Heart left ventricle (tissue), 16 donors: ENCODE results near the gene NCAM1. TPM values are rescaled to one million over a fixed set of nuclear protein-coding genes. Genes with fewer than 3 reads are reported as not detected.

Experiments
- ATAC-seq, 4 donors: fragments of 200-7000 bp; cut with Tn5 transposase; one replicate each; pipeline ENCODE4 v1.9.1; 2020 to 2022; ENCODE audit warnings: moderate library complexity in 4 of 4, mild to moderate bottlenecking in 3 of 4, moderate number of reproducible peaks in 1 of 4
- DNase-seq, 5 donors: peaks; one replicate each; pipeline ENCODE4 v3.0.0-alpha.2; 2020
- H3K27ac ChIP-seq, 12 donors: fragments of 200-600 bp; sonication (generic) in 4 of 12; one replicate each; pipeline versions ENCODE4 v1.5.0 to v1.8.0; 2016 to 2022; ENCODE audit warnings: mild to moderate bottlenecking in 2 of 12
- H3K27me3 ChIP-seq, 9 donors: fragments of 200-600 bp; sonication (generic) in 2 of 9; one replicate each; pipeline versions ENCODE4 v1.5.1 to v1.8.0; 2016 to 2022; ENCODE audit warnings: mild to moderate bottlenecking in 3 of 9
- H3K36me3 ChIP-seq, 9 donors: fragments of 200-600 bp; sonication (generic) in 2 of 9; one replicate each; pipeline versions ENCODE4 v1.5.0 to v1.8.0; 2018 to 2022; ENCODE audit warnings: mild to moderate bottlenecking in 2 of 9
- H3K4me1 ChIP-seq, 12 donors: fragments of 200-600 bp; sonication (generic) in 4 of 12; one replicate each; pipeline versions ENCODE4 v1.5.0 to v1.8.0; 2016 to 2022; ENCODE audit warnings: mild to moderate bottlenecking in 3 of 12
- H3K4me3 ChIP-seq, 12 donors: fragments of 200-600 bp; sonication (generic) in 4 of 12; one replicate each; pipeline versions ENCODE4 v1.5.0 to v1.8.0; 2017 to 2022; ENCODE audit warnings: mild to moderate bottlenecking in 9 of 12, moderate library complexity in 4 of 12
- H3K9me3 ChIP-seq, 12 donors: fragments of 200-600 bp; sonication (generic) in 4 of 12; one replicate each; pipeline versions ENCODE4 v1.5.0 to v1.8.0; 2016 to 2022; ENCODE audit warnings: mild to moderate bottlenecking in 1 of 12
- CTCF ChIP-seq, 12 donors: fragments of 200-600 bp; sonication (generic) in 4 of 12; IDR thresholded peaks; one replicate each; pipeline versions ENCODE4 v1.5.0 to v1.8.0; 2018 to 2022; ENCODE audit warnings: antibody characterized with exemption in 12 of 12, mild to moderate bottlenecking in 5 of 12
- POLR2A ChIP-seq, 2 donors: fragments of 450-650 bp; IDR thresholded peaks; one replicate each; pipeline ENCODE4 v1.6.1; 2017; ENCODE audit warnings: antibody characterized with exemption in 2 of 2, mild to moderate bottlenecking in 2 of 2, moderate library complexity in 2 of 2
- WGBS, 4 donors: extraction: QIAGEN DNeasy Blood & Tissue Kit in 2 of 4; methylation state at CpG; one replicate each; pipeline versions ENCODE4 v1.1.5 to v1.1.7; 2013 to 2018; 5-methylcytosine and 5-hydroxymethylcytosine counted together
- intact Hi-C, 10 donors: fragments of 100-400 bp; cut with DNase I; formaldehyde crosslinking; loops; one replicate each; pipeline versions ENCODE4 v1.11.1 to v1.14.2; 2022
- polyA plus RNA-seq, 2 donors: library from polyadenylated mRNA; stranded (reverse); fragments of 200-250 nt; gene quantifications; one replicate each; pipeline ENCODE4 v1.2.3, GENCODE V29; 2013
- total RNA-seq, 9 donors: library from RNA; depleted of rRNA in 2 of 9; stranded (reverse); fragments of >200 nt in 2 of 9; fragmentation: NEBNext Ultra II Directional in 3 of 9; extraction: Animal tissue kit (Norgen Biotek cat#: 25700) in 3 of 9; gene quantifications; one replicate each; pipeline versions ENCODE4 v1.1.0 to v1.2.4, GENCODE V29; 2016 to 2023
- donor health status: ischemic (EF 13 %, LVEDD 7.1; RV severe dilation, severe dysfunction).
- donor health status: healthy with polysubstance abuse.
- donor health status: DM: no; HTN: yes; CAD: no.
- donor health status: DM: no; HTN: no; CAD: no.
- donor health status: ischemic (EF 25% LVEDD 6.9; RV normal size, moderate dysfunction).
- donor health status: ischemic (EF 25% LVEDD 5.7; RV mildly dilated, moderate dysfunction).
- donor health status: healthy.
- donor health status: DM: yes; HTN: yes; CAD: no.
- donor health status: ischemic (EF 35%, LVEDD 5.7; RV mildly dilated, moderate dysfunction).
- donor health status: nonischemic (EF 11% LVEDD 7.7; RV severe dilation, severe dysfunction).
- donor health status: DM: yes; HTN: yes; CAD: no.
- donor health status: PGD.
- donor health status: ischemic (EF 29% LVEDD 5.4; RV normal size, mild dysfunction).
- donor health status: nonischemic (EF 23%, LVEDD 6.1; RV moderate dilation, normal function).

Gene NCAM1
- total and polyA plus RNA-seq, 11 donors: 78.0 to 753 (median 389) TPM

GRCh38 chr11:112949781-112950575 is 11.2 kb upstream of the NCAM1 start:
- peak; percentile 88 to 96 (median 93) for ATAC-seq
- peak; percentile 56 to 74 (median 60) for DNase-seq

GRCh38 chr11:112958670-112959069 is 2.5 kb upstream of the NCAM1 start:
- H3K27ac ChIP-seq: peak overlapping the region in 4 of 12 donors; percentile 5 to 40 (median 28)
- H3K4me3 ChIP-seq: no peak overlapping the region
- ATAC-seq (no peak), DNase-seq (no peak)
- 13 to 14% (median 14%) methylated on average over 4 of the region's 4 CpGs for WGBS, 4 donors
- TF ChIP-seq CTCF (IDR thresholded peaks at IDR 0.05) (peak in 5 of 12 donors; percentile 4 to 43 (median 27)), POLR2A (IDR thresholded peaks at IDR 0.05) (no peak)
- peaks cover 0 to 54% (median 8%) of the 10 kb centered on the region in 9 donors for H3K27me3 ChIP-seq
- H3K4me1 ChIP-seq: peaks cover 0 to 27% (median 2%) of the 10 kb centered on the region in 12 donors
- H3K36me3 ChIP-seq: no peaks in the 10 kb centered on the region
- H3K9me3 ChIP-seq: peaks cover 0 to 9% (median 0%) of the 10 kb centered on the region in 12 donors
- intact Hi-C loops: loop anchor here in 2 of 10 donors (5.0 to 10.0 kb wide), 2 partner anchors 121 to 124 kb away; no protein-coding TSS in a partner anchor

More at GRCh38 chr11:112949781-112950575, 11.2 kb upstream of the NCAM1 start:
- H3K4me3 ChIP-seq: peak overlapping the region in 2 of 12 donors; percentile 28 to 35
- no peaks in the 10 kb centered on the region for H3K36me3 ChIP-seq
- H3K27me3 ChIP-seq: peaks cover 0 to 7% (median 0%) of the 10 kb centered on the region in 9 donors
- no peak for TF ChIP-seq POLR2A (IDR thresholded peaks at IDR 0.05)
- TF ChIP-seq CTCF (IDR thresholded peaks at IDR 0.05): no peak
- H3K27ac ChIP-seq: peak overlapping the region in 11 of 12 donors; percentile 15 to 83 (median 66)
- intact Hi-C loops: loop anchor here in 2 of 10 donors (10.0 kb wide), 2 partner anchors 65 to 115 kb away; no protein-coding TSS in a partner anchor
- WGBS, 4 donors: 34 to 45% (median 41%) methylated on average over 6 of the region's 6 CpGs
- peaks cover 0 to 14% (median 0%) of the 10 kb centered on the region in 12 donors for H3K4me1 ChIP-seq
- H3K9me3 ChIP-seq: peaks cover 0 to 2% (median 0%) of the 10 kb centered on the region in 12 donors

- Histone ChIP-seq H3K36me3 (no peaks in the 10 kb centered on the region), H3K4me1 (peaks cover 0 to 46% (median 9%) of the 10 kb centered on the region in 12 donors), H3K27ac (peak overlapping the region; percentile 52 to 90 (median 81)), H3K27me3 (peaks cover 0 to 70% (median 8%) of the 10 kb centered on the region in 9 donors), H3K4me3 (peak overlapping the region; percentile 55 to 93 (median 68)), H3K9me3 (no peaks in the 10 kb centered on the region)
- intact Hi-C loops: loop anchor here in 8 of 10 donors (2.0 to 10.0 kb wide), 21 partner anchors 50 to 670 kb away; no protein-coding TSS in a partner anchor
- WGBS, 4 donors: 0 to 1% (median 0%) methylated on average over 49 to 82 of the region's 82 CpGs
- DNase-seq (peak; percentile 29 to 68 (median 45)), ATAC-seq (peak; percentile 12 to 43 (median 28))
- no peak for TF ChIP-seq POLR2A (IDR thresholded peaks at IDR 0.05)
- TF ChIP-seq CTCF (IDR thresholded peaks at IDR 0.05): no peak
These were observed 745 bp downstream of the NCAM1 start for GRCh38 chr11:112961751-112962578.
